A549 (cell line): ENCODE measurements around the gene NAALADL1. TPM values are rescaled to one million over a fixed set of nuclear protein-coding genes. Genes with fewer than 3 reads are reported as not detected.

Experiments
- ATAC-seq, 2 experiments: fragments of 200-7000 bp in 1 of 2; fragments of >200 bp in 1 of 2; cut with Nextera tagmentation in 1 of 2; cut with Tn5 transposase in 1 of 2; 3 replicates each; pipeline versions ENCODE4 v1.8.0 to v1.9.1; 2018 to 2020; ENCODE audit warnings: mild to moderate bottlenecking in 1 of 2, moderate library complexity in 1 of 2
- CTCF ChIA-PET: fragments of 300-600 bp; sonication (Branson Sonifier 250); formaldehyde crosslinking; extraction: SDS; loops from one replicate; lab custom pipeline; 2021; ENCODE audit warnings: antibody characterized with exemption, inconsistent platforms; lab: Yijun Ruan, JAX
- POLR2A ChIA-PET: fragments of 350-600 bp; formaldehyde crosslinking; extraction: SDS; loops from one replicate; lab custom pipeline; 2021; ENCODE audit warnings: antibody characterized with exemption, inconsistent platforms; lab: Yijun Ruan, JAX
- DNase-seq, 2 experiments: peaks; one replicate each; pipeline versions ENCODE4 v3.0.0 to v3.0.0-alpha.2; 2011 to 2016; ENCODE audit warnings: low read depth in 1 of 2, low spot score in 1 of 2
- FAIRE-seq: peaks from 2 replicates; lab custom pipeline; 2011; peaks lifted over from hg19 to GRCh38; lab: Jason Lieb, UNC
- H3K27ac ChIP-seq, 2 experiments: fragments of >200 bp; sonication (Bioruptor Twin); formaldehyde crosslinking; 3 replicates each; pipeline ENCODE4 v1.5.1; 2016 to 2017
- H3K4me1 ChIP-seq: fragments of >200 bp; sonication (Bioruptor Twin); formaldehyde crosslinking; 3 replicates; pipeline ENCODE4 v1.6.1; 2016
- H3K4me2 ChIP-seq: fragments of >200 bp; sonication (Bioruptor Twin); formaldehyde crosslinking; 3 replicates; pipeline ENCODE4 v1.6.1; 2016
- H3K4me3 ChIP-seq: fragments of >200 bp; sonication (Bioruptor Twin); formaldehyde crosslinking; 3 replicates; pipeline ENCODE4 v1.5.1; 2016
- H3K9me3 ChIP-seq: fragments of >200 bp; sonication (Bioruptor Twin); formaldehyde crosslinking; 3 replicates; pipeline ENCODE4 v1.6.1; 2016
- CBX2 ChIP-seq: fragments of 200-600 bp; sonication (generic); IDR thresholded peaks from 2 replicates; pipeline ENCODE4 v1.6.1; 2016; ENCODE audit warnings: low read depth, mild to moderate bottlenecking, borderline replicate concordance
- CBX8 ChIP-seq: fragments of 200-600 bp; sonication (generic); IDR thresholded peaks from 2 replicates; pipeline ENCODE4 v1.6.1; 2016
- EHF ChIP-seq: fragments of 250-450 bp; sonication (Bioruptor Pico); IDR thresholded peaks from 2 replicates; pipeline ENCODE4 v1.5.0; 2020; ENCODE audit warnings: mild to moderate bottlenecking
- ESRRA ChIP-seq: fragments of 150-350 bp; IDR thresholded peaks from 2 replicates; pipeline ENCODE4 v1.6.1; 2014; ENCODE audit warnings: mild to moderate bottlenecking, low read length, borderline replicate concordance
- FOSL2 ChIP-seq, 2 experiments: fragments of 450-650 bp in 1 of 2; fragments of >200 bp in 1 of 2; sonication (Bioruptor Twin) in 1 of 2; formaldehyde crosslinking; IDR thresholded peaks; 2 replicates each; pipeline versions ENCODE4 v1.5.0 to v1.6.1; 2016 to 2020; ENCODE audit warnings: mild to moderate bottlenecking in 1 of 2, moderate library complexity in 1 of 2
- HOXB5 ChIP-seq: fragments of 250-450 bp; sonication (Bioruptor Pico); IDR thresholded peaks from 2 replicates; pipeline ENCODE4 v1.5.0; 2020; ENCODE audit warnings: mild to moderate bottlenecking, moderate library complexity
- JUN ChIP-seq, 2 experiments: fragments of >200 bp; sonication (Bioruptor Twin); formaldehyde crosslinking; IDR thresholded peaks; 2 replicates in 1 of 2; 3 replicates in 1 of 2; pipeline ENCODE4 v1.6.1; 2016 to 2017
- KDM1A ChIP-seq: fragments of 200-600 bp; sonication (generic); IDR thresholded peaks from 2 replicates; pipeline ENCODE4 v1.6.1; 2016; ENCODE audit warnings: low read depth, mild to moderate bottlenecking
- KDM5A ChIP-seq: fragments of 200-600 bp; sonication (generic); IDR thresholded peaks from 2 replicates; pipeline ENCODE4 v1.6.1; 2016; ENCODE audit warnings: antibody characterized with exemption, mild to moderate bottlenecking
- MAZ ChIP-seq: fragments of 150-350 bp; IDR thresholded peaks from 2 replicates; pipeline ENCODE4 v1.6.1; 2014; ENCODE audit warnings: antibody characterized with exemption, low read depth, low read length, borderline replicate concordance
- NPAS2 ChIP-seq: fragments of 250-450 bp; sonication (Bioruptor Pico); IDR thresholded peaks from 2 replicates; pipeline ENCODE4 v1.8.0; 2022; ENCODE audit warnings: mild to moderate bottlenecking, moderate library complexity, borderline replicate concordance
- POLR2A ChIP-seq: IDR thresholded peaks from 2 replicates; pipeline ENCODE4 v1.6.1; 2012; ENCODE audit warnings: mild to moderate bottlenecking, low read length
- RARB ChIP-seq: fragments of 250-450 bp; sonication (Bioruptor Pico); IDR thresholded peaks from 2 replicates; pipeline ENCODE4 v1.8.0; 2021; ENCODE audit warnings: mild to moderate bottlenecking, moderate library complexity
- TP53 ChIP-seq: fragments of 250-450 bp; sonication (Bioruptor Pico); IDR thresholded peaks from 2 replicates; pipeline ENCODE4 v1.5.0; 2021; ENCODE audit warnings: mild to moderate bottlenecking, moderate library complexity
- ZC3H11A ChIP-seq: fragments of 450-650 bp; IDR thresholded peaks from 2 replicates; pipeline ENCODE4 v1.6.1; 2014; ENCODE audit warnings: antibody characterized with exemption, mild to moderate bottlenecking
- ZFP36 ChIP-seq: fragments of 450-650 bp; IDR thresholded peaks from 2 replicates; pipeline ENCODE4 v1.6.1; 2014; ENCODE audit warnings: borderline replicate concordance; ENCODE audit not compliant: partially characterized antibody
- ZNF302 ChIP-seq: fragments of 250-450 bp; sonication (Bioruptor Pico); IDR thresholded peaks from 2 replicates; pipeline ENCODE4 v1.9.0; 2021; ENCODE audit warnings: inconsistent platforms, mild to moderate bottlenecking, moderate library complexity
- ZSCAN20 ChIP-seq: fragments of 250-450 bp; sonication (Bioruptor Pico); IDR thresholded peaks from 2 replicates; pipeline ENCODE4 v1.8.0; 2022; ENCODE audit warnings: mild to moderate bottlenecking, moderate library complexity
- WGBS: methylation state at CpG from one replicate; pipeline ENCODE4 v1.1.6; 2017; ENCODE audit errors: missing lambda C conversion rate; 5-methylcytosine and 5-hydroxymethylcytosine counted together
- polyA plus RNA-seq, 4 experiments: library from polyadenylated mRNA; depleted of rRNA in 3 of 4; stranded (reverse); fragments of >200 nt; fragmentation: RNase III in 1 of 4; extraction: RNeasy Plus Mini Kit Qiagen cat#74134 plus additional on column Dnase treatment in 1 of 4; gene quantifications; 2 replicates in 3 of 4; 3 replicates in 1 of 4; pipeline ENCODE4 v1.2.3, GENCODE V29; 2011 to 2017
- TF ChIP-seq, protein P1 (sequence below): fragments of 200-600 bp; sonication (generic); IDR thresholded peaks from 2 replicates; pipeline ENCODE4 v1.6.1; 2016; ENCODE audit warnings: antibody characterized with exemption, mild to moderate bottlenecking, moderate library complexity
- TF ChIP-seq, protein P2 (sequence below): fragments of >200 bp; sonication (Bioruptor Twin); formaldehyde crosslinking; IDR thresholded peaks from 3 replicates; pipeline ENCODE4 v1.6.1; 2016

Gene NAALADL1
- polyA plus RNA-seq, 2 of the 4 experiments (the other 2 are of a cell fraction): not detected

DNA sequence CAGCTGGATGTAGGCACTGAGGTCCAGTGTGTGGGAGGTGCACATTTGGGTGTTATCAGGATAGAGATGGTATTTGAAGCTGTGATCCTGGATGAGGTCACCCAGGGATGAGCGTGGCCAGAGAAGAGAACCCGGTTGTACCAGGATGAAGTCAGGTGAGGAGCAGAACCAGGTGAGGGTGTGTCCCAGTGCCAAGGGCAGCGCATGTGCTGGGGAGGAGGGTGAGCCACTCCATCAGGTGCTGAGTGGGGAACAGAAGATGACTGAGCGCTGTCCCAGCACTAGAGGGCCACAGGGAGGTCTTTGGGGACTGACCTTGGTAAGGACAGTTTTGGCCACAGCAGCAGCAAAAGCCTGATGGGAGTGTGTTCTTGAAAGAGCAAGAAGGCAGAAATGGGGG lies 41.6 kb downstream of the NAALADL1 start:
- ChIA-PET CTCF (interaction anchor here (1.9 to 8.0 kb wide), 2 partner anchors 10 to 171 kb away, joined by 13 to 97 read pairs; partner anchors contain the start of genes CDC42BPG and SNX15), POLR2A (no interaction called here)
- 94% methylated on average over 4 of the region's 4 CpGs for WGBS
- no peak overlapping the region for H3K27ac ChIP-seq
- FAIRE-seq (no peak), DNase-seq (no peak), ATAC-seq (no peak)
- no peak overlapping the region for H3K4me3 ChIP-seq
- no peak for TF ChIP-seq POLR2A
- TF ChIP-seq RARB (CRISPR knock-in tag): no peak
- TF ChIP-seq ESRRA: no peak
- TF ChIP-seq CBX8: no peak
- TF ChIP-seq JUN (IDR thresholded peaks at IDR 0.05): no peak
- no peak for TF ChIP-seq HOXB5 (CRISPR knock-in tag)
- no peak for TF ChIP-seq CBX2
- TF ChIP-seq MAZ: no peak
- TF ChIP-seq, protein P1, sequence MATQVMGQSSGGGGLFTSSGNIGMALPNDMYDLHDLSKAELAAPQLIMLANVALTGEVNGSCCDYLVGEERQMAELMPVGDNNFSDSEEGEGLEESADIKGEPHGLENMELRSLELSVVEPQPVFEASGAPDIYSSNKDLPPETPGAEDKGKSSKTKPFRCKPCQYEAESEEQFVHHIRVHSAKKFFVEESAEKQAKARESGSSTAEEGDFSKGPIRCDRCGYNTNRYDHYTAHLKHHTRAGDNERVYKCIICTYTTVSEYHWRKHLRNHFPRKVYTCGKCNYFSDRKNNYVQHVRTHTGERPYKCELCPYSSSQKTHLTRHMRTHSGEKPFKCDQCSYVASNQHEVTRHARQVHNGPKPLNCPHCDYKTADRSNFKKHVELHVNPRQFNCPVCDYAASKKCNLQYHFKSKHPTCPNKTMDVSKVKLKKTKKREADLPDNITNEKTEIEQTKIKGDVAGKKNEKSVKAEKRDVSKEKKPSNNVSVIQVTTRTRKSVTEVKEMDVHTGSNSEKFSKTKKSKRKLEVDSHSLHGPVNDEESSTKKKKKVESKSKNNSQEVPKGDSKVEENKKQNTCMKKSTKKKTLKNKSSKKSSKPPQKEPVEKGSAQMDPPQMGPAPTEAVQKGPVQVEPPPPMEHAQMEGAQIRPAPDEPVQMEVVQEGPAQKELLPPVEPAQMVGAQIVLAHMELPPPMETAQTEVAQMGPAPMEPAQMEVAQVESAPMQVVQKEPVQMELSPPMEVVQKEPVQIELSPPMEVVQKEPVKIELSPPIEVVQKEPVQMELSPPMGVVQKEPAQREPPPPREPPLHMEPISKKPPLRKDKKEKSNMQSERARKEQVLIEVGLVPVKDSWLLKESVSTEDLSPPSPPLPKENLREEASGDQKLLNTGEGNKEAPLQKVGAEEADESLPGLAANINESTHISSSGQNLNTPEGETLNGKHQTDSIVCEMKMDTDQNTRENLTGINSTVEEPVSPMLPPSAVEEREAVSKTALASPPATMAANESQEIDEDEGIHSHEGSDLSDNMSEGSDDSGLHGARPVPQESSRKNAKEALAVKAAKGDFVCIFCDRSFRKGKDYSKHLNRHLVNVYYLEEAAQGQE: no peak
- no peak for TF ChIP-seq NPAS2 (CRISPR knock-in tag)
- TF ChIP-seq ZSCAN20: no peak
- TF ChIP-seq KDM1A: no peak
- TF ChIP-seq FOSL2 (IDR thresholded peaks at IDR 0.05): no peak
- TF ChIP-seq FOSL2 (CRISPR knock-in tag; IDR thresholded peaks at IDR 0.05): no peak
- no peak for TF ChIP-seq ZC3H11A
- no peak for TF ChIP-seq KDM5A
- no peak for TF ChIP-seq ZFP36
- TF ChIP-seq, protein P2, sequence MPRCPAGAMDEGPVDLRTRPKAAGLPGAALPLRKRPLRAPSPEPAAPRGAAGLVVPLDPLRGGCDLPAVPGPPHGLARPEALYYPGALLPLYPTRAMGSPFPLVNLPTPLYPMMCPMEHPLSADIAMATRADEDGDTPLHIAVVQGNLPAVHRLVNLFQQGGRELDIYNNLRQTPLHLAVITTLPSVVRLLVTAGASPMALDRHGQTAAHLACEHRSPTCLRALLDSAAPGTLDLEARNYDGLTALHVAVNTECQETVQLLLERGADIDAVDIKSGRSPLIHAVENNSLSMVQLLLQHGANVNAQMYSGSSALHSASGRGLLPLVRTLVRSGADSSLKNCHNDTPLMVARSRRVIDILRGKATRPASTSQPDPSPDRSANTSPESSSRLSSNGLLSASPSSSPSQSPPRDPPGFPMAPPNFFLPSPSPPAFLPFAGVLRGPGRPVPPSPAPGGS: no peak
- TF ChIP-seq ZNF302: no peak
- no peak for TF ChIP-seq TP53
- no peaks in the 10 kb centered on the region for H3K9me3 ChIP-seq
- peaks cover 26% of the 10 kb centered on the region for H3K4me1 ChIP-seq
- H3K4me2 ChIP-seq: no peak overlapping the region

DNA sequence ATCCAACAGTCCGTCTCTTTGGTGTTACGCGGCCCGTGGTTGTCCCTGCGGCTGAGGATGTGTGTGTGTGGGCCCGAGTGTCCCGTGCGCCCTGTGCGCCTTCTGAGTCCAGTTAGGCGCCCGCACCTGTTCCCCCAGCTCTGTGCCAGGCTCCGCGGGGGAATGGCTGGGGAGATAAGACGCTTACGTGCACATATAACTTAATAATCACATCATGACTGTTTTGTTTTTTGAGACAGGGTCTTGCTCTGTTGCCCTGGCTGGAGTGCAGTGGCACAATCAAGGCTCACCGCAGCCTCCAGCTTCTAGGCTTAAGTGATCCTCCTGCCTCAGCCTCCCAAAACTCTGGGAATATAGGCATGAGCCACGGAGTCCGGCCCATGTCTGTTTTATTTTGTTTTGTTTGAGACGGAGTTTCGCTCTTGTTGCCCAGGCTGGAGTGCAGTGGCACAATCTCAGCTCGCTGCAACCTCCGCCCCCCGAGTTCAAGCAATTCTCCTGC lies 43.6 kb downstream of the NAALADL1 start:
- TF ChIP-seq EHF: no peak
- TF ChIP-seq KDM1A: 0 out of 2 replicates have a peak, but pooled peaks have one; percentile 24
- FAIRE-seq (no peak), ATAC-seq (peak; percentile 34 to 36), DNase-seq (no peak)
- ChIA-PET POLR2A (interaction anchor here (0.8 to 1.2 kb wide), 4 partner anchors 18 to 171 kb away, joined by 3 to 4 read pairs (median 3); partner anchors contain the start of genes BATF2, CDC42BPG, MAJIN and TM7SF2), CTCF (interaction anchor here (0.8 to 8.0 kb wide), 68 partner anchors 7 to 253 kb away, joined by 3 to 97 read pairs (median 6); partner anchors contain the start of genes BATF2, CDC42BPG, CDCA5 and EHD1)
- H3K4me1 ChIP-seq: peaks cover 26% of the 10 kb centered on the region
- peak overlapping the region; percentile 95 to 97 for H3K27ac ChIP-seq
- peak overlapping the region; percentile 74 for H3K4me2 ChIP-seq
- H3K9me3 ChIP-seq: no peaks in the 10 kb centered on the region
- H3K4me3 ChIP-seq: peak overlapping the region; percentile 65
- WGBS: 43% methylated on average over 18 of the region's 23 CpGs
